Iris pigment epithelial cell (primary cell): ENCODE measurements around the gene RTL1.
A peak's percentile ranks its signal among the peaks of the same experiment; 100 is the strongest.

Source experiments
- DNase-seq: peaks from one replicate; pipeline ENCODE4 v3.0.0-alpha.2; 2011; ENCODE audit warnings: low read depth

The RTL1 gene

DNA sequence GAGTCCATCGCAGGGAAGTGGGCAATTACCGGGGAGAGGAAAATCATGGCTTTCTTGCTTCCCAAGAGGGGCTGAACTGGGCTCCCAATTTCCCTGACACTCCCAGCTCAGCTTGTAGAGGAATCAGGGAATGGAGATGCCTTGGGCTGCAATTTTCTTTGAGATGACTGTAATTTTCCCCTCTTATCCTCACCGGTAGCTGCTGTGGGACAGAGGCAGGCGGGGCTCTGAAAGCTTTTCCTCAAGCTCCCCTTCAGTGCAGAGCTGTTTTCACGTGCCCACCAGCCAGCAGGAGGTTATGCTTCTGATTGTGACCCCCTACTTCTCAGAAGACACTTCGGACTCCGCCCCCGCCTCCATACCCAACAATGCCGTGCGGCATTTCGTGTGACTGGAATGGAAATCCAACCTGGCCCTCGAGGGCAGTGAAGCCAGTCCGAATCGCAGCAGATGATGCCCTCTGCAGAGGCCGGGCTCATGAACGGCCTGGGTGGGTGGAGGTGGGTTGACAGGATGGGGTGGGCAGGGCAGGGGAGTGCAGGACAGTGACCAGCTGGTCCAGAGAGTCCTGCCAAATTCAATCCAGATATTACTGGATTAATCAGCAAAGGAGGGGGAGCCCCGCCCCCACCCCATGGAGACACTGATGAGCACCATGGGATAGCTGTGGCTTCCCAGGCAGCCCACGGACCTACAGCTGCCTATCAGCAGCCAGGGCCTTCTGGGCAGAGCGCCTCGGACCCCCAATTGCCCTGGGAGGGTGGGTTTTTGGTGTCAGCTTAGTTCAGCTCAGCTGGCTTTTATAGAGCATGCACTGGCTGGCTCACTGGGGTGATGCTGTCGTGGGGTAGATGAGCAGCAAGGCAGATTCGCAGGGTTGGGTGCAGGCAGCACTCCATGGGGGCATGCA is 37.6 kb downstream of the RTL1 start:
- DNase-seq: no peak

DNA sequence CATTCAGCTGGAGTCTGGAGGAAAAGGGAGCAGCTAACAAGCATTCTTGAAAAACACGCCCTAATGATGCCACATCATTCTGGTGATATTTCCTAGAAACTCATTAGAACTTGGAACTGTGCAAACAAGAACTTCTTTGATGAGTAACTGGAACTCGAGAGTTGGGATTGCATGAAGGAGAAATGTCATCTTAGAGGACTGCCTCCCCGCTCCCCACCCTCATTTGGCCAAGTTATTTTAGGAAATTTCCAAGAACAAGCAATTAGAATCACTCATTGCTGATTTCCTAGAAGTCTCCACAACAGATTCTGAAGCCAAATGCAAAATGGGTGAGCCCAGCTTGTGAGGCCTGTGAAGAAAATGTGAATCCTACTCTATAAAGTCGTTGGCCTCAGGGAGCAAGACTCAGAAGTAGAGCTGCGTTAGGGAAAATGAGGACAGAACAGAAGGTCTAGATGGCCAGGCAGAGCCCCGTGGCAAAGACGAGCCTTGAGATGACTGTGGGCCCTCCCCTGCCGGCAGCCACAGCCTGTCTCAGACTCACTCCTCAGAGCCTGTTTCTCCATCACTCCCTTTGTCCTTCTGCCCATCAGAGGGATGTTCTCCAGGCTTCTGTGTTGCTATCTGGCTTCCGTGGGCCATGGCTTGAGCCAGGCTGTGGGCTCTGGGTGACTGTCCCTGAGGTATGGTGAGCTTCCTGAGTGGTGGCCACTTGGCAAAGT is 38.4 kb downstream of the RTL1 start:
- DNase-seq: no peak

DNA sequence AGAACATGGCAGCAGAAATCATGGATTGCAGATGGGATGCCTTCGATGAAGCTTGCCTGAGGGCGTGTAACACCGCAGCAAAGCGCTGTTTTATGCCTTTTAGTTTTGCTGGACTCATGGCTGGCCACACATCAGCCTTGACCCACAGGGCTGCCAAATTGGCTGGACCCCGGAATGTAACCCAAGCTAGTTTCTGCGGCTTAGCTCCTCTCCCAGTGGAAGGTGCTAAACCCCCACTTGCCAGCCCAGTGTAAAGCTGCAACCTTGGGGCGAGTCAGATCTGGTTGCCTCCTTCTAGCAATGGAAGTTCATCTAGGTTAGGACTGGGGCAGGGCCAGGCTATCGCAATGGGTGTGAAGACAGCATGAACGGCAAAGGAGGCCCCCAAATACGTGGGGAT is 39.3 kb downstream of the RTL1 start:
- no peak for DNase-seq

DNA sequence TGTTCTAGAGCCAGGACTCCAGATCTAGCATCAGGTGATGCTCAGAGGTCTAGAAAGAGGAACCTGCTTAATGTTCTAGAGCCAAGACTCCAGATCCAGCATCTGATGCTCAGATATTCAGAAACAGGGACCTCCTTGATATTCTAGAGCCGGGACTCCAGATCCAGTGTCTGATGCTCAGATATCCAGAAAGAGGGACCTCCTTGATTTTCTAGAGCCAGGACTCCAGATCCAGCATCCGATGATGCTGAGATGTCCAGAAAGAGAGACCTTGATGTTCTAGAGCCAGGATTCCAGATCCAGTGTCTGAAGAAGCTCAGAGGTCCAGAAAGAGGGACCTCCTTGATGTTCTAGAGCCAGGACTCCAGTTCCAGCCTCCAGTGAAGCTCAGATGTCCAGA is 40.7 kb downstream of the RTL1 start:
- DNase-seq: no peak

DNA sequence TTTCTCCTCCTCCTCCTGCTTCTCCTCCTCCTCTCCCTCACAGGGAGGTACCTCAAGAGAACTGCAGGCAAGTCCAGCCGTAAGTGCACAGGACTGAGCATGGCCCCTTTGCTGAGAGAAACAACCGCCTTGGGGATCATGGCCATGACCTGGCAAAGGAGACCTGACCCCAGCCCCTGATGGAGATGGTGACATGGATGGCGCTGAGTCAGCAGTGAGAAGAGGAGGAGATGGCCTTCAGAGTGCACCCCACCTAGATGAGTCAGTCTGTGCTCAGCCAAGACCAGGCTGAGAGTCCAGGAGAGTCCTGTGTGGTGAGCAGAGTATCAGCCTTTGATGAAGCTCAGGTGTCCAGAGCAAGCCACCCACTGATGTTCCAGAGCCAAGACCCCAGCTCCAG is 41.2 kb downstream of the RTL1 start:
- peak; percentile 47 for DNase-seq

DNA sequence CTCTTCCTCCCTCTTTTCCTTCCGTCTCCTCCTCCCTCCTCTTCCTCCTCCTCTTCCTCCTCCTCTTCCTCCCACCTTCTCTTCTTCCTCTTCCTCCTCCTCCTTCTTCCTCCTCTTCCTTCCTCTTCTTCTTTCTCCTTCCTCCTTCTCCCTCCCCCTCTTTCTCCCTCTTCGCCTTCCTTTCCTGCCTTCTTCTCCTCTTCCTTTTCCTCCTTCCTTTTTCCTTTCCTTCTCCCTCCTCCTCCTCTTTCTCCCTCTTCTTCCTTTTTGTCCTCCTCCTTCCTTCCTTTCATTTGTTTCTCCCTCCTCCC is 41.6 kb downstream of the RTL1 start:
- no peak for DNase-seq

DNA sequence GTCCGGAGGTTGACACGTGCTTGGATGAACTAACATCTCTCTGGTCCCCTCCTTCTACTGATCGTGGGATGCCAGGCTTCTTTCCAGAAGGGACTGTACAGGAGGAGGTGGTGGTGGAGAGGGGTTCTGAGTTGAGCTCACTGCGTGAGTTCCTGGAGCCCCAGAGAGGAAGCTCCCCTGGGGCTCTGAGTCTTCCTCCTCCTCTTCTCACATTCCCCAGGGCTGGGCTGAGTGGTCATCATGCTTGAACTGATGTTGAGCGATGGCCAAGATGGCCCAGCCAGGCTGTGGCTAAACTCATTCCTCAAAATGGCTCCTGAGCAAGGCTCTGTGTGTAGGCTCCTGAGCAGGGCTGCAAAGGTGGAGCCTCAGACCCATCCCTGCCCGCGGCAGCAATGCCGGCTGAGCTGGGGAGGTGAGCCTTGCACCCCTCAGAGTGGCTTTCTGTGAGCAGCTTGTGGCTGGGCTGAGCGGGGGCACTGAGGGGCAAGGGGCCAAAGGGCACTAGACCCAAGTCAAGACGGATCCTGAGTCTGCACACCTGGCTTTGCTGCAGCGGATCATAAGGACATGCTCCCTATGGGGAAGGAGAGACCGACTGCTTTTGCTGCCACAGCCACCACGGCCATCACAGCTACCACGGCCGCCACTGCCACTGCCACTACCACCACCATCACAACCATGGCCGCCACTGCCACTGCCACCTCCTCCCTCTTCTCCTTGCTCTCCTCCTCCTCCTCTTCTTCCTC is 42.2 kb downstream of the RTL1 start:
- no peak for DNase-seq

DNA sequence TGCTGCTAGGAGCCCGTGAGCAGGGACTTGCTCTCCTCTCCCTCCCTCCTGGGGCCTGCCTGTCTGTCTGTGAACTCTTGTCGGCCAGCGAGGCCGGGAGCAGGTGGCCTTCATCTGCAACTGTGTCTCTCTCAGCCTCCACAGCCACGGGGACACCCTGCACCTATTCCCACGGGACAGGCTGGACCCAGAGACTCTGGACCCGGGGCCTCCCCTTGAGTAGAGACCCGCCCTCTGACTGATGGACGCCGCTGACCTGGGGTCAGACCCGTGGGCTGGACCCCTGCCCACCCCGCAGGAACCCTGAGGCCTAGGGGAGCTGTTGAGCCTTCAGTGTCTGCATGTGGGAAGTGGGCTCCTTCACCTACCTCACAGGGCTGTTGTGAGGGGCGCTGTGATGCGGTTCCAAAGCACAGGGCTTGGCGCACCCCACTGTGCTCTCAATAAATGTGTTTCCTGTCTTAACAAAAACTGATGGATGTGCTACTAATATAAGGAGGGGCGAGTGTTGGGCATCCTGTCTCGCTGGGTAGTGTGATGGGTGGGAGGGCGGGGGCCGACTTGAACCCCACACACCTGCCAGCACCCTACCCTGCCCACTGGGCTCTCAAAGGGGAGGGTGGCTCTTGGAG is 42.9 kb downstream of the RTL1 start:
- DNase-seq: no peak

DNA sequence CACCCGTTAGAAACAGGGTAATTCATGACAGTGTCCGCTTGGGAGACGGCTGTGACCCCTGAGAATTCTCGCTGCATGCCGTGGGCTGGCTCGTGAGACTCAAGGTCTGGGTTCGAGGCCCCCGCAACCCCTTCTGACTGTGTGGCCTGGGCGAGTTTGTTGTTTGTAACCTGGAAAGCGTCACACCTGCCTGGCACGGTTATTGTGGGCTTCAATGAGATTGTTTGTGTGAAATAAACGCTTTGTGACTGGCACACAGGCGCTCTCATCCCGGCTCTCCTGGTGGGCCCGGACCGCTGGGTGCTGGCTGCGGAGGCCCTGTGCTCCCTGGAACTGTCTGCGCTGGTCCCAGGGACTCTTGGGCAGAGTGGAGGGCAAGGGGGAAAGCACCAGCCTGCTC is 43.7 kb downstream of the RTL1 start:
- DNase-seq: no peak

DNA sequence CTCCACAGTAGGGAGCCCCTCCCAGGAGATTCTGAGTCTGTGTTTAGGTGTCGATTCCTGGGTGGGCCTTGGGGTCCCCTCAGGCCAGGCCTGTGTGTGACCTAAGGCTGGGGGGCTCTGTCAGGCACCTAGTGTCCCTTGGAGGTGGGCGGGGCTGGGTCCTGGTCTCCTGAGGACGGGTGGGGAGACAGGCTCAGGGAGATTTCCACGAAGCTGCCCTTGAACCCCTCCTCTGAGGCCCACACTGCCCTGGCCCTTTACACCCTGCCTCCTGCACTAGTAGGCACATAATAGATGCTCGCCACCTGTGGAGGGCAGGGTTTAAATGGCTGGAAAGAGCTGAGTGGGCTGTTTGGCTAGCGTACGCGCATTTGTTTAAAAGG is 44.7 kb downstream of the RTL1 start:
- DNase-seq: no peak

DNA sequence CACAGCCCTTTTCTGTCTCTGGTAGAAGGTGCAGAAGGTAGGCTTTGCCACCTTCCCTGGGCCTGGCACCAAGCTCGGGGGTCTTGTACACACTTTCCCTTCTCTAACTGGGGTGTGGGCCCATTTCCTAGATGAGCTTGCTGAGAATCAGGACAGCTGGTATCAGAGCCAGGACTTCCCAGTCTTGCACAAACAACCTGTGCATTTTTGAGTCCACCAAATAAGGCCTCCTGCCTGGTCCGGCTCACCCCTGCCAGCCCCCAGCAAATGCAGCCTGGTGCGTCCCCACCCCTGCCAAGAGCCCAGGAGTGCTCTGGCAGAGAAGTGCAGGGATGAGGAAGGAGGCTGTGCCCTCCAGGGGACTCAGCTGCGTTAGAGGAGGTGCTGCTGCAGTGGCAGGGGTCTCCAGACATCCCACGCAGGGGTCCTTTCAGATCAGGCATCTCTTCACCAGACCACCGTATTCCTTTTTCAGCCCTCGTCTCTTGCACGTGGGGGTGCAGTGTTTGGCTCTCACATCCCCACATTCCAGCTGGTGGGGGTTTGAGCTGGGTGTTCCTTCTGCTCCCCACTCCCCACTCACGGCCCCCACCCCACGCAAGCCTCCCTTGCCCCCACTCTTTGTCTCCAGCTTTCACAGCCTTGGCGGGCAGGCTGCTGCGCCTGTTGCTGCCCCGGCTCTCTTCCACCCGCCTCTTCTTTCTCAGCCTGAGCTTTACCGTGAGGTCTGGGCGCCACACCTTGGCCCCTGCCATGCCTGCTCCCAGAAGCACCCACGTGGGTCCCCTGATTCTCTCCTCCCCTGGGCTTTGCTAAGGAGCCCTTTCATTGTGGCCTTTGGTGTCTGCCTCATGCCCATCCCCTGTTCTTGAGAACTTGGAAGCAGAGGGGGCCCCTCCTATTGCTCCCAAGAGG is 45.3 kb downstream of the RTL1 start:
- DNase-seq: no peak

DNA sequence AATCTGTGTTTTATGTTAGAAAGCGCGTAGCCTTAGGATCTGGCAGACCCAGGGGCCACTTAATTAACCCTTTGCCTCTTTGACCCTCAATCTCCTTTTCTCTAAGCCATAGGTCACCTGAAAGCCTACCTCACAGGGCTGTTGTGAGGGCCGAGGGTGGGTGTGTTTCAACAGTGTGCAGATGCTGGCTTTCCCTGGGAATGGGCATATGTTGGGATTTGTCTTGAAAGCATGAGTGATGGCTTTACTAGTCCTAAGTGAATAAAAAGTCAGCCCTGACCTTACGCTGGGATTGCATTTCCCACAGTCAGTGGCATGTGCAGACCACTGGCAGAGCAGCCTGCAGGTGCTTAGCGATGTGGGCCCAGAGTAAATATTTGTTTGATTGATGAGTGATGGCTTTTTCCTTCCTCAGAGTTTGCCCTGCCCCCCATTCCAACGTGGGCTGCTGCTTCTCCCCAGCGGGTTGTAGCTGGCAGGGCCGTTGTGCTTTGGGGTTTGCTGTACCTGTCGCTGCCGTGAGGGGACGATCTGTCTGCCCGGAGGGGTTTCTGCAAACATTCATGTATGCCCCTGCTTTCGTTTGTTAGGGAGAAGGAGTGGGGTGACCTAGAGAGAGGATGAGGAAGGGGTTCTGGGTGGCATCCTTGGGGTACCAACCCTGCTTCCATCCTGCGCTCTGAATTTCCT is 46.1 kb downstream of the RTL1 start:
- DNase-seq: no peak

DNA sequence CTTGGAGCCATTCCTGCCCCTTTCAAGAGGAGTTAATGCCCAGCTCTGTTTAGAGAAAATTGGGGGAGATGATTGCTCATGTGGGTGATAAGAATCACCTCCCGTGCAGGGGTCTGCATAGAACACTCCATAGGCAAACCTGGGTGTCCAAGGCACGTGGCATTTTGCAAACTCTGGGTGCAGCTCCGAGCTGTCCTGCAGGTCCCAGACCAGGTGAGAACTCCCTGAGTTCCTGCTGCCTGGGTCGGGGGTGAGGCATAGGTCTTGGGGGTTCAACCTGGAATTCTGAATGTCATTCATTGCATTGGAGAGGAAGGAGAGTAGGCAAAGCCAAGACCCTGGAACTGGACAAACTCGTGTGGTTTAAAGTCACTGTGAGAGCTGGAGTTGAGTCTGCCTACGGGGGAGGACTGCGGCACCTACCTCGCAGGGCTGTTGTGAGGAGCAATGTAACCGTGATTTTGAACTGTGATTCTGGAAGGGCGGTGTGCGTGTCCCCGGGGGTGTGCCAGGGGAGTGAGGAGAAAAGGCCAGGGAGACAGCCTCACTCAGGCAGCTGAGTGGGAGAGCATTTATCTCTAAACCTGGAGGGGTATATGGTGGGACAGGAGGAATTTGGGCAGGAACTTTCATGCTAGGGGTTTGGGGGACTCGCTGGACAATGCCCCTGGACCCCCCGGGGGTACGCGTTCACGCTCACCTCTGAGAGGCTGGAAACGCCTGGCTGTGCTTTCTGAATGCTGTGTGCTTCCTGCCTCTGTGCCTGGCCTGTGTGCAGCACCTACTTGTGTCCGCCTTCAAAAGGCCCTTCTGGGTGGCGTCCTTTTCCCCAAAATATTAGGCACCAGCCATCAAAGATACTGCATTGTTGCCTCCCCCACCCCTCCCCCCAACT is 47.2 kb downstream of the RTL1 start:
- no peak for DNase-seq

DNA sequence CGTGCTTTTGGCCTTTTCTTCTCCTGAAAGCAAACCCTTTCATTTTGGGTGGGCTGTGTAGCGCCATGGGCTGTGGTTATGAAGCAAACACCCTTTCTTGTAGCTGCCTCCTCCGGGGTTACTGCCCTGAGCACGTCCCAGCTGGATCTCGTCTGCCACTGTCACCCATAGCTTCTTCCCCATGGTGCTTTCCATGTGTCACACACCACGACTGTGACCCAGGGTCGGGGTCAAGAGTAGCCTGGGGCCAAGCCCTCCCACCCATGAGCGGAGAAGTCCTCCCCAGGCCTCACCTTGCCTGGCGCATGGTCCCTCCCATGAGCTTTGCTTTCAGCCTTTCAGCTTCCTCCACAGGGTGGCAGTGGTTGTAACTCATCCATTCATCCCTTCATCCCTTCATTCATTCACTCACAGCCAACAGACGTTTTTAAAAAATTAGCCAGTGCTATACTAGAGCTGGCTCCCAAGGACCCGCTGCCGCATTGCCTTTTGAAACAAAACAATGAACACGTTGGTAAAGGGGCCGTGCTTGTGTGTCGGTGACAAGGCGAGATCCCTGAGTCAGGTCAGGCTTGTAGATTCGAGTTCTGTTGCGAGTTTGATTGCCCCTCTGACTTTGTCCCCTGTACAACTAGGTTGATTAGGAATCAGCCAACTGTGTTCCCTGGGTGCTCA is 48.1 kb downstream of the RTL1 start:
- DNase-seq: no peak

DNA sequence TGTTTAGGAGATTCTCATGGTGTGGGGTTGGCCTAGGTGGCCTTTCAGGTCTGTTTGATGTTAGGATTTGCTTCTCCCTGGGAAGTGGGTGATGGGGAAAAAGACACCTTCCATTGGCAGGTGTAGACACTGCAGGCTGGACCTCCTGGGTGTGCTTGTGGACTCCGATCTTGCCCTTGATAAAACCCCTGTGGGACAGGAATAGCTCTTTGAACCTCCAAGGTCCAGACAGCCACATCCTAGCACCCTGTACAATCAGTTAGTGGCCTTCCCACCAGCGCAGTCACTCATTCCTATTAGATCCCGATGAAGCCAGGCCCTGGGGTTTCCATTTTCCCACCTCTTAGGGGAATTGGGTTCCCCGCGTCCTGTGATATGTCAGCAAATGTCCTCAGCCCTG is 49.1 kb downstream of the RTL1 start:
- DNase-seq: no peak

DNA sequence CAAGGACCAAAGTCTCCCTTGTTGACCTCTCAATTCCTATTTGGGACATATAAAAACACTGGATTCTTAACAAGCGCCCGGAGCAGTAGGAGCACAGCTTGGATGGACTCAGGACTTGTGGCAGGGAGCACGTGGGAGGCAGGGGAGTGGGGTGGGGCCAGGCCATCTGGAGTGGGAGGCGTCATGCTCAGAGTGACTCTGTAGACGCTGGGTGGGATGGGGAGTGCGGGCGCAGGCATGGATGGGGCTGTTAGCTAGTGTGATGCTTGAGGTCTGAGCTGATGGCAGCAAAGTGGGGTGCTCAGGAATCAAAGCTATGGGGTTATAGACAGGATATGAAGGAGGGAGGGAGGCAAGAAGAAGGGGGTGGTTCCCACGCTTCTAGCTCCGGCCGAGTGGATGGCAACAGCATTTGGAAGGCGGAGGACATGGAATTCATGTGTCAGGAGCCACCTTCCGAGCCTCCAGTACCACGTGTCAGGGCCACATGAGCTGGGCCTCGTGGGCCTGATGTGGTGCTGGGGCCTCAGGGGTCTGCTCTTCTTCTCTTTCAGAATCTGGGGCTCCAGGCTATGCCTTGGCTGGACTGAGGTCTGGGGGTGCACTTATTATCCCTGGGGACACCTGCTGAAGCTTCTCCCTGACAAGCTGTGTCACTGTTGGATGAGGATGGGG is 51.4 kb downstream of the RTL1 start:
- DNase-seq: no peak

DNA sequence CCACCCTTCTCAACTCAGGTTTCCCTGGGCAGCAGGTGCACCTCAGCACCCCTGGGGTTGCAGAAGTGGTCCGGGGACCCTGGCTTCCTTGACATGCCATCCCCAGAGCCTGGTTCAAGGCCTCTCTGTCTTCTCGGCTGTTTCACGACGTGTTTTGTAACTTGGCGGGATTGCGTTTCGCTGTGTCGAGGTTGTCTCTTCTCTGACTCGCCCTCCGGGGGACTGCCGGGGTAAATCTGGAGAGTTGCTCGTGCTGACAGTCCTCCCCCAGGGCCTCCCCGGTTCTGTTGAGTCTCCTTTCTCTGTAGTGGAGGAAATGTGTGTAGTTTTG is 52.0 kb downstream of the RTL1 start:
- DNase-seq: no peak

DNA sequence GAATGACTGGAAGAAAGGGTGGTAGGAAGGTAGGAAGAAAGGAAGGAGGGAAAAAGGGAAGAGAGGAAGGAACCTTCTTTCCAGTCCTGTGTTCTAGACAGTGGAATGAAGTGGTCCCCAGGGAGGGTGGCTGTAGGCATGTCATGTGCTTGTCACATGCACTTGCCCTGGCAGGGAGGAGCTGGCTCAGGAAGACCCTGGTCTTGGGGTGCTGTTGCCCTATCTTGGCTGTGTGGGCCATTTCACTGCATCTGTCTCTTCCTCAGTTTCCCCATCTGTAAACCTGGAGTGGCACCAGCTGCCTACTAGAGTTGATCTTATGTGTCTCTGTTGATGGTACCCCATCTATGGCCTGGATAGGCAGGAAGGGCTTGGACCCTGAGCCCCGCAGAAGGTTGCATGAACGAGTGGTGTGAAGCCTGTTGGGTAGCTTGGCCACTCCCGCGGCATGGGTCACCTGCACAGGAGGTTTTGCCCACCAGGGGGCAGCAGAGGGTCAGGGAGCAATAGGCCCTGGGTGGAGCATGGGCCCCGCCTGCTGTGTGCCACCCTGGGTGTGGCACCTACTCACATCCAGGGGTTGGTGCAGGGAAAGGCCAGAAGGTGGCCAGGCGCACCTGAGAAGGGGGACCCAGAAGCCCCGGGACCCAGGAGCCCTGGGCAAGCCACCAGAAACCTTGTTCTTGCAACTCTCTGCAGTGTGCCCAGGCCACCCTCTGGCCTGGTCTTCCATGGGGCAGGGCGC is 52.5 kb downstream of the RTL1 start:
- no peak for DNase-seq
